Measurements from ENCODE around the gene ADRB2.

GRCh38 chr5:148873690-148874485 is 47.5 kb downstream of the ADRB2 start:
- TF ChIP-seq ARNT (IDR thresholded peaks at IDR 0.05) (no peak), SUZ12 (IDR thresholded peaks at IDR 0.05) (no peak), PKNOX1 (IDR thresholded peaks at IDR 0.05) (no peak), CTBP1 (IDR thresholded peaks at IDR 0.05; ENCODE audit: borderline replicate concordance) (no peak), NFRKB (IDR thresholded peaks at IDR 0.05) (no peak), BHLHE40 (IDR thresholded peaks at IDR 0.05; ENCODE audit: borderline replicate concordance) (no peak), SP1 (IDR thresholded peaks at IDR 0.05) (no peak), TARDBP (IDR thresholded peaks at IDR 0.05) (no peak), FOXK2 (IDR thresholded peaks at IDR 0.05) (no peak), FOXA1 (IDR thresholded peaks at IDR 0.05) (no peak), LEF1 (IDR thresholded peaks at IDR 0.05; ENCODE audit: borderline replicate concordance) (no peak), ZNF384 (IDR thresholded peaks at IDR 0.05) (no peak), HDGF (IDR thresholded peaks at IDR 0.05; ENCODE audit: borderline replicate concordance) (no peak), ELF4 (IDR thresholded peaks at IDR 0.05) (no peak)
